NCI-H2107 treated with DMSO at 0.1 percent for 48 hours (cell line): ENCODE data around the gene RALGPS1.

Source experiments
- DNase-seq: peaks from one replicate; lab custom pipeline; 2025; ENCODE audit not compliant: unreplicated experiment; lab: John Stamatoyannopoulos, UW

Gene RALGPS1

DNA sequence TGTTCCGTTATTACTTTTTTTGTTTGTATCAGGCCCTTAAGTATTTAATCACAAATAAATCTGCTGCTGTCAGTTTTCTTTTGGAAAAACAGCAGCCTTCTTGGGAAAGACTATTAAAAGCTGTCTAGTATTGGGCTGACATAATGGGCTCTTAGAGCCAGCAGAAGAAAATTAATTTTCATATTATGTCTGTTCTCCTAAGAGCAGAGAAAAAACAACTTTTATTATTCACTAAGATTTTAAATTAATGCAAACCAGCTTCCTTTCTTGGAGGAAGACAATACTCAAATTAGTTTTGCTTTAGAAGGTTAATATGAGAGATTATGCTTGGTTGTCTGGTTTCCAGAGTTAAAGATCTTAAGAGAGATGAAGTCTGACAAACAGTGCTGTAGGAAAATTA lies 319.4 kb downstream of the RALGPS1 start:
- DNase-seq: no peak

GRCh38 chr9:127237801-127238200 lies 323.2 kb downstream of the RALGPS1 start:
- no peak for DNase-seq

- DNase-seq: no peak
These were observed 326.8 kb downstream of the RALGPS1 start for GRCh38 chr9:127241354-127241753.

DNA sequence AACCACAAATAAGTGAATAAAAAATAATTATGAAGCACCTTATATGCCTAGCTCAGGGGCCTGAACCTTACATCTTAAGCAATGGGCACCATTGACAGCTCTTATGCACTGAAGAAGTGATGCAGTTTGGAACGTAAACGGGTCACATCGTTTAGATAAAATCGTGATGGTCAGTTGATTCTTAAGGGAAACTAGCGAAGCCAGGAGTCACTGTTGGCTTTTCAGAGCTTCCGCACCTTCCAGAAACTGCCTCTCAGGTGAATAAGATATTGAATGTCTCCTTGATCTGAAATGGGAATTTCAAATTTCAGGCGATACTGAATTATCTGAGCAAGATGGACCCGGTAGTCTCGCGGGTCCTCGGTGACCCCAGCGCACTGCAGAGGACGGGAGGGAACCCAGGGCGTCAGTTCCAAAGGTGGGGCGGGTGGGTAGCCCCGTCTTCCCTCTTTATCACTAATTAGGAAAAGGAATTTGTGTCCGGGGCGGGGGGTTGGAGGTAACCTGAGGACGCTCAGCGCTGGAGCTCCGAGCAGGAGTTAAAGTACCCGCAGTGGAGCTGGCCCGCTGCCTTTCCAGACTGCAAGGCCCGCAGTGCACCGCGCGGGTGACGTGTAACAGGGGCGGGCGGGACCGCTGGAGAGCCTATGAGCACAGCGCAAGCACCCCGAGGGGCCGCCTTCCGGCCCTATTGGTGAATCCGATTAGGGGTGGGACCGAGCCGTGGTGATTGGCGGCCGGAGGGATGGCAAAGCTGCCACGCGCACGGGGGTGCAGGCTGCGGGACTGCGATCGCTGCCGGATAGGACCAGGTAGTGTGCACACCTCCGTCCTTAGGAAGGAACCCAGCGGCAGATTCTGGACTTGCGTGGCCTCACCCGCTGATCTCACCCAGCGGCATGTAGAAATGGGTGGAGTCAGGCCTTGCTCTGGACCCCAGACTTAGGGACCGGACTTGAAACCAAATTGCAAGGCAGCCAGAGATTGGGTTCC lies 330.3 kb downstream of the RALGPS1 start:
- peak; percentile 80 for DNase-seq

DNA sequence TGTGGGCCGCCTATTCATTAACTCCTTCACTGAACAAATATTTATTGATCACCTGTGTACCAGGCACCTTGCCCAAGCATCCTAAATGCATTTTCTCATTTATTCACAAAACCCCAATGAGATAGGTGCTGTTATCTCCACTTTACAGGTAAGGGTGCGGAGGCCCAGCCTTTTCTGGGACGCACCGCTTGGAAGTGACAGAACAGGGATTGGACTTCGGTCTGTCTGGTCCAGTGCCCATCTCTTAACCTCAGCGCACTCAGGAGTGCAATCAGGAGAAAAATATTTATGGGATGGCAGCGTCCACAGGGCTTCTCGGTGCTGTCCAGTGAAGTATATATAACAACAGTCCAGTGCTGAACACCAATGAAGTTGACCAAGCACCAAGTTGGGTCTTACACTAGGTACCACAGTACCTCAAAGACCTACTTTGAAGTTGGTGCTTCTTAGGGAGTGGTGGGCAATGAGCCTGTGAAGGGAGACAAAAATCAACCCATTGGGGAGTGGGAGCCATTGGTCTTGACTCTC lies 331.1 kb downstream of the RALGPS1 start:
- no peak for DNase-seq

DNA sequence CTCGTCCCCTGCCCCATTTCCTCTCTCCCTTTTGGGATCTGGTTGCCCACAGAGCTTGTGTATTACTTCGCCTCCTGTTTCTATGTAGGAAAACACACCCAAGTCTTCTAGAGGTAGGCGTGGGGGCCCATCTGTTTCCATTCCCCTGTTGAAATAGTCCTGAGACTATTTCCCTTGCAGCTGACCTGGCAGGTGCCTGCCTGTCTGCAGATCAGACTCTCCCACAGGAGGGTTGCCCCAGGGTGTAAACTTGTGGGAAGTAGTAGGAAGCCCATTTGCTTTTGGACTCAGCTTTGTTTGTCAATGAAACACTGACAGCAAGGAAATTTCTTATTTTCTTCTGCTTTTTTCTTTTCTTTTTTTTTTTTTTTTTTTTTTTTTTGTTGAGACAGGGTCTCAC lies 333.7 kb downstream of the RALGPS1 start:
- DNase-seq: no peak

DNA sequence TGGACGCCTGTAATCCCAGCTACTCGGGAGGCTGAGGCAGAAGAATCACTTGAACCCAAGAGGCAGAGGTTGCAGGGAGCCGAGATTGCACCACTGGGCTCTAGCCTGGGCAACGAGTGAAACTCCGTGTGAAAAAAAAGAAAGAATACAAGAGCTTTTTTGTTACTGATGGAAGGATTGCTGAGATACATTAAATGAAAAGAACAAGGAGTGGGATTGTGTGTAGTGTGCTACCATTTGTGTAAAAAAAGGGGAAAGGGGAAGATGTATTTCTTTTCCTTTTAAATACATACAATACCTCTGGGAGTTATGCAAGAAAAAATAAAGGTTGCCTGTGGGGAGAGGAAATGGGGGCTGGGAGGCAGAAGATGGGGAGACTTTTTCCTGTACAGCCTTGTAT lies 335.3 kb downstream of the RALGPS1 start:
- no peak for DNase-seq

- DNase-seq: no peak
These were observed 336.4 kb downstream of the RALGPS1 start for GRCh38 chr9:127250896-127251391.

DNA sequence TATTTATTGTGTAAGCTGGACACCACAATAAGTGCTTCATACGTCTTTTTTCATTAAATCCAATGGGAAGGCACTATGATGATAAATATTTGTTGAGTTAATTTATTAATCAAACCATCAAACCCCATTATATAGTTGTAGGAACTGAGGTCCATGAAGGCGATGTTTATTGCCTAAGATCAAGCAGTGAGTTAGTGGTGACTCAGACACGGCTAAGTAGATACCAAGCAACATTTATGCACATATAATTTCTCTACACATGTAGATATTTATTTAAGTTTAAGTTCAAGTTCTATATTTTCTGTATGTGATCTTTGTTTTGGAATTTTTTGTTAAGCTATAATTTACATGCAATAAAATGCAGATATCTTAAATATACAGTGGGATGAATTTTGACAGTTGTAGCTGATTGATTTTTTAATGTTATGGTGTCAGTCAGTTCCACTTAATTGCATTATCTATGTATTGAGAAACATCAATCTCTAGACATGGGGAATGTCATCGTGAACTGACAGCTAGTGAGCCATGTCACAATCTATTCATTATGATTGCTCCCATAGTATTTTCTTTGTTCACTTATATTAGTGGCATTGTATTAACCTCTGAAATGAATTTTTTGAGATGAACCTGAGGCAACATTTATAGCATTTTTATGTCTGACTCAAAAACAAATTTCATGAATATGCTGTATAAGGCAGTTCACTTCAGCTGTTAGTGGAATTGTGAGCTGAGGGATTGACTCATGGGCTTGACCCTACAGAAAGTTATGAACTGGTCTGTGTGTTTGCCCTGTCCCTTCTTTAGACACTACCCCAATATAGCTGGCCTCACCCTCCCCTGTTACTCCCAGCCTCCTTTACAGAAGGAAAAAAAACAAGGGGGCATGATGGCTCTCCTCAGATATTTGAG lies 338.1 kb downstream of the RALGPS1 start:
- DNase-seq: no peak

GRCh38 chr9:127253446-127253845 lies 338.9 kb downstream of the RALGPS1 start:
- no peak for DNase-seq

DNA sequence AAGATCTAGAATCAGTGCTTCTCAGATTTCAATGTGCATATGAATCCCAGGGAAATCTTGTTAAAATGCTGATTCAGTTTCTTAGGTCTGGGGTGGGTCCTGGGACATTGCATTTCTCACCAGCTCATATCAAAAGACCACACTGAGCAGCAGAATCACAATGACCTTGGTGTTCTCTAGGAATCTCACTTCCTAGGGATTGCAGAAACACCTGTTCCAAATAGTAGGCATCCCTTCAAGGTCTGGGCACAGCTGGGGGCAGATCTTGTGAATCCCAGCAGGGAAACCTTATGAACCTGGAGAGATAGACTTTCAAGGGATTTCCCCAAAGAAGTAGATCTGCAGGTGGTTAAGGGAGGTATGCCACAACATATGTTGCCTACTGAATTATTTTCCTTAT lies 341.1 kb downstream of the RALGPS1 start:
- DNase-seq: no peak

DNA sequence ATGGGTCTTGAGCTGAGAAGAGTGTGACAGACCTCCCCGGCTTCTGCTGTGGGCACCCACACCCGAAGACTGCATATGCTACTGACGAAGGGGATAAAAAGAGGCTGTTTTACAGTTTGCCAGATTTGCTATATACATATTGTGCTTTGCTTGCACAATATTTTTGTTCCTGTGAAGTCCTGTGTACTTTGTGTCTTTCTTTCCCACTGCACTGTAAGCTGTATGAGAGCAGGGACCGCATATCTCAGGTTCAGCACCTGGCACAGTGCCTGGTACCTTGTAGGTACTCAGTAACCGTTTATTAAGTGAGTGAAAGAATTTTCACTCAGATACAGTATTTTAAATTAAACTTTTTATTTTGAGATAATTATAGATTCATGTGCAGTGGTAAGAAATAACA lies 341.7 kb downstream of the RALGPS1 start:
- no peak for DNase-seq

DNA sequence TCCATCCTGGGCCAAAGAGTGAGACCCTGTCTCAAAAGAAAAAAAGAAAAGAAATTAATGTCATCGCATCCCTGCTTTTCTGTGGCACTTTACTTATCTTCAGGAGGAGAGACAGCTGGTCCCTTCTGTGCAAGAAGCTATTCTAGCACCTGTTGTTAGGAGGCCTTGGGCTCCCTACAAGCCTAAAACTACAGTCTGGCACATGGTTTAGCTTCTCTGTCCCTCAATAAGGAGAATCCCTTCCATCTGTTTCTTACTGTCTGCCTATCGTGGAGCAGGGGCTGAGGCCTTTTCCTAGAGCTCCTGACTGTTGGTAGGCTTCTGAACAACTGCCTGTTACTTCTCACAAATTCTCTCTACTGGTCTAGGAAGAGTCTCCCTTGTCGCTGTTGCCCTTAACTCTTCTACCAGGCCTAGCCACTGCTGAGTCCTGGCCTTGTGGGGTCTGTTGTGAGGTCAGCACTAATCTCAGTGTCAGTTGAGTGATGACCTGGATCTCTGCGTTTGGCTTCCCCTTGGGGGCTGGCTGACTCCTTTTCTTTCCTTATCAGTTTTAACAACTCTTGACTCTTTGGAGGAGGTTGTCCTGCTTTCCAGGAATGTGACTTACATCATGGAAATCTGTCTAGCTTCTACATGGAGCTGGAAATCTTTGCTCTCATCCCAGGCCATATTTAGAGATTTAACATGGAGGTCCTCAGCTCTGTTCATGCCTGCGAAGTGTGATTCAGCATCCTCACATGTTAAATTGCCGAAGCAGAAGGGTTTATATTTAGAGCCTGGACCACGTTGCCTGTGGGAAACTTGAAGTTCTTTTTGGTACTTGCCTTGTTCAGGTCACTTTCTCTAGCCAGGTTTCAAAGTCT lies 344.3 kb downstream of the RALGPS1 start:
- no peak for DNase-seq

DNA sequence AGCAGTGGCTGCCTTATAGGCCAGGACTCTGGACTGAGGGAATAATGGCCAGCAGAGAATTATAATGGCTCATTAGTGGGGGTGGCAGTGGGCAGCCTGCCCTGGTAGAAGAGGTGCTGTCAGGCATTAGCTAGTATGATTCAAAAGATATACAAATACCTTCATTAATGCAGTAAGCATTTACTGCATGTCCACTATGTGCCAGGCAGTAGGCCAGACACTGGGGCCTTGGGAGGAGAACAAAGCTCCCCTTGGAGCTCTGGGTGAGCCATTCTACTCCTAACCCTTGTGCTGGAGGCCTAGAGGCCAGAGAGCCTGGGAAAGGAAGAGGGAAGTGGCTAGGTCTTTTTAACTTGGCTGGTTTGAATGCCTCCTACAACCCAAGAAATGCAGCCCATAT lies 348.0 kb downstream of the RALGPS1 start:
- DNase-seq: no peak

DNA sequence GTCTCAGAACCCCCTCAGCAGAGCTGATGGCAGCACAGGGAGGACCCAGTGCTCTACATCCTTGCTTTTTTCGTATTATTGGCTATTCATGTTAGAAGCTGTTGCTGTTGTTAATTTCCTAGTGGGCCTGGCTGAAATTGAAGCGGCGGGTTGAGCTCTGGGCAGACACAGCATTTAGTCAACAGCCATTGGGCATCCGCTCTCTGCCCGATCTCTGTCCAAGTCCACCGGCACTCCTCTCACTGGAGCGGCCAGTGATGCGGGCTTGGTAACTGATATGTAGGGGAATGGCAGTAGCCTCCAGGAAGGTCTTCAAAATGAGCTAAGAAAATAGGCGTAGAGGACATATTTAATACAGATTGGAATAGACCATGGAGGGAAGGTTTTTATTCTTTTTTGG lies 348.7 kb downstream of the RALGPS1 start:
- DNase-seq: no peak

DNA sequence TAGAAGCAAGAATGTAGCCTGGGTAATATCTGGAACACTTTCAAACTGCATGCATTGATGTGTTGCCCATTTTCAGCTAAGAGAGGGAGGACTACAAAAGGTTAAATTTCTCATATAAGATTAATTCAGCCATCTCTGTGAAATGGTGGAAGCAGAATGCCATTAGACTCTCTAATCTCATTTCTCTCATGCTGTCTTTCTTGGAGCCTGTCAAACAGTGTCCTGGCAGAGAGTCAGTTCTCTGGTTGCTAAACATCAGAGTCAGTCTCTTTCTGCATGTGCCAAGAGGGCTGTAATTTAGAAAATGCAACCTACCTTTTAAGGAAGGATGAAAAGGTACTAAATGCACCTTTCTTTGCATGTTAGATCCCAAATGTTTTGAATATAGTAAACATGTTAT lies 349.1 kb downstream of the RALGPS1 start:
- DNase-seq: no peak

DNA sequence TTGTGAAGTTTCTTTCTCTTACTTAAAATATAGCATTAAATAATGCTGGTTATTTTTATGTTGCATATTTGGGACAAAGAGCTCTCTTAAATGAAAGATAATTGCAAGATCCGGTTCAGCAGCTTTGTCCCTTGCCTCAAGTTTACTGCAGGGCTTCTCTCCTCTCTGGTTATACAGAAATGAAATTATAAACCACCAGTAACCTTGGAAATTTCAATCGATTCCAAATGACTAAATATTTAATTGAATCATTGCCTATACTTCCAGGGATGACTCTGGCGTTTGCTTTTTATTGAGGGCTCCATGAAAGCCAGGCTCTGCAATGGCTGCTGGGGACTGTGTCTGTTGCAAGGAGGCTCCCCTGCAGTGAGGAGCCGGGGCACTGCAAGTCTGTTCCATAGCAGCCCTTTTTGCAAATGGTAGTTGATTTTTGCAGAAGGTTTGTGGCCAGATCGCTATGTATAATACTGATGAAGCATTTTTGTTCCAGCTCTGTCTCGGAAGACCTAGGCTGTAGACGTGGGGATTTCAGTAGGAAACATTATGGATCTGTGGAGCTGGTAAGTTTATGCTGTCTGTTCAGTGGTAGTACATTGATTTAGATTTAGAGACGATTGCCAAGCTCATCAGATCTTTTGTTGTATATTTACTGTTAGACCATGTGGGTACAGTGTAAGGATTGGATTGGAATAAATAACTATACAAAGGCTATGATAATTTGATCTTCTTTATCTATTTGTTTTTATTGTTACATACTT lies 350.1 kb downstream of the RALGPS1 start, which contains the start of gene GARNL3:
GARNL3 (plus strand) TSS at position 313 of the 758 bp plus-strand sequence; CDS start at position 417, 104 bp downstream.
- DNase-seq: no peak

GRCh38 chr9:127267793-127268525 lies 353.4 kb downstream of the RALGPS1 start:
- no peak for DNase-seq

DNA sequence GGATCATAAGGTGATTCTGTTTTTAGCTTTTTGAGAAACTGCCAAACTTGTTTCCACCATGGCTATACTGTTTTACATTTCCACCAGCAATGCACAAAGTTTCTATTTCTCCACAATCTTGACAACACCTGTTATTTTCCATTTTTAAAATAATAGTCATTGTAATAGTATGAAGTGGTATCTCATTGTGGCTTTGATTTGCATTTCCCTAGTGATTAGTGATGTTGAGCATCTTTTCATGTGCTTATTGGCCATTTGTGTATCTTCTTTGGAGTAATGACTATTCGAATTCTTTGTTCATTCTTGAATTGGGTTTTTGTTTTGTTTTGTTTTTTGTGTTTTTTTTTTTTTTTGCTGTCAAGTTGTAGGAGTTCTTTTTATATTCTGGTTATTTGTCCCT lies 354.9 kb downstream of the RALGPS1 start:
- DNase-seq: no peak
